Medulla oblongata (tissue), 1 donor: ENCODE data around the gene ADM.

Experiments used
- DNase-seq: peaks from one replicate; pipeline ENCODE4 v3.0.0-alpha.2; 2015; ENCODE audit errors: extremely low spot score

The ADM gene

GRCh38 chr11:10289765-10290380, 15.0 kb upstream of the ADM start:
- DNase-seq = no peak

DNA sequence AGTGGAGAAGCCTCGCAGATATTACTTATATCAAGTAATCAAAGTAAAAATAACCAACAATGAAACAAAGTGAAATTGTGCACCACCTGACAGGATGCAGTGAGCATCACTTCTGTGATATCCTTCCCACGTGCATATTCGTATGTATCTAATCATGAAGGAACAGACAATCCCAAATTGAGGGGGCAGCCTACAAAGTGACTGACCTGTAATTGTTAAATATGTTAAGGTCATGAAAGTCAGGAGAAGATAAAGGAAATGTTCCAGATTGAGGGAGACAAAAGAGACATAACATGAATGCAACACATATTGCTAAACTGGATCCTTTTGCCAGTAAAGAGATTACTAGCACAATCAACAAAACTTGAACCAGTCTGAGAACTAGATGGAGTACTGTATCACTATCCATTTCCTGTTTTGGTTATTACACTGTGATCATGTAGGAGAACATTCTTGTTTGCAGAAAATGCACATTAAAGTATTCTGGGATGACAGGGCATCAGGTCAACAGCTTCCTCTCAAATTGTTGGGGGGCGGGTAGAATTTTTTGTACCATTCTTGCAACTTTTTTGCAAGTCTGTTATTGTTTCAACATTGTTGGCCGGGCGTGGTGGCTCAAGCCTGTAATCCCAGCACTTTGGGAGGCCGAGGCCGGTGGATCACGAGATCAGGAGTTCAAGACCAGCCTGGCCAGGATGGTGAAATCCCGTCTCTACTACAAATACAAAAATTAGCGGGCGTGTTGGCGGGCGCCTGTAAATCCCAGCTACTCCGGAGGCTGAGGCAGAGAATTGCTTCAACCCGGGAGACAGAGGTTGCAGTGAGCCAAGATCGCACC, 12.9 kb upstream of the ADM start:
- DNase-seq = no peak

DNA sequence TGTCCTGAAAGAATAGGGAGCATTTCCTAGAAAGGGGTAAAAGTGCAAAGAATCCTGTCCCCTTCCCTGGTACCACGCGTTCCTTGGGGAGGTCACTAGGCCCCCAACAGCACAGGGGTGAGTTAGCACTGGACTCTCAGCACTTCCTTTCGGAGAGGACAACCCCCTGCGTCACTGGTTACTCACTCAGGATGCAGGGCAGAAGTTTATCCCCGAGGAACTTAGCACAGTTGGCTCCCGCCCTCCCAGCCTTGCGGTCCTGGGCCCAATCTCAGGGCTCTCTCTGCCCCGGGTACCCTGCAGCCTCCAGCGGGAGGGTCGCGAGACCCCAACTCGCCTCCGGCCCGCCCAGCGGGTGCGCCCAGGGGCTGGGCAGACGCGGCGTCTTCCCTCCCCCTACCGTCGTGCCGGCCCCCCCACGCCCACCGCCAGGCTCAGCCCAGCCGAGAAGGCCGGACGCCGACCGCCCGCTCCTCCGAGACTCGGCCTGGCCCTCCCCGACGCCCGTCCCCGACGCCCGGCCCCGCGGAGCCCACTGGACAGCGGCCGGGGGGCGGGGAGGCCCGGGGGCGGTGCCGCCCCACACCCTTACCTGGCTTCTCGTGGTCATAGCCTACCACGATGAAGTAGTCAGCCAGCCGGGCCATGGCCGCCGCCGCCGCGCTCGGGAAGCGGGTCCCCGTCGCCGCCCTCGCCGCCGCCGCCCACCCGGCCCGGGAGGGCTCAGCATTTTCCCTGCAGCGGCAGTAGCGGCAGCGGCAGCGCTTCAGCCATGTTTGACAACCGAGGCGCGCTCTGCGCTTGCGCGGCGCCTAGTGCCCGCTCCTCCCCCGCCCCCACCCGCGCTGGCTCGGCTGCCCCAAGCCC, 11.2 kb upstream of the ADM start, which contains the start of gene SBF2:
TSS of gene SBF2 (minus strand) at position 797 of the 867 bp plus-strand sequence. CDS start at position 647, 150 bp downstream.
- peak; percentile 83 for DNase-seq

GRCh38 chr11:10294290-10294953, 10.5 kb upstream of the ADM start:
- DNase-seq = peak; percentile 18

DNA sequence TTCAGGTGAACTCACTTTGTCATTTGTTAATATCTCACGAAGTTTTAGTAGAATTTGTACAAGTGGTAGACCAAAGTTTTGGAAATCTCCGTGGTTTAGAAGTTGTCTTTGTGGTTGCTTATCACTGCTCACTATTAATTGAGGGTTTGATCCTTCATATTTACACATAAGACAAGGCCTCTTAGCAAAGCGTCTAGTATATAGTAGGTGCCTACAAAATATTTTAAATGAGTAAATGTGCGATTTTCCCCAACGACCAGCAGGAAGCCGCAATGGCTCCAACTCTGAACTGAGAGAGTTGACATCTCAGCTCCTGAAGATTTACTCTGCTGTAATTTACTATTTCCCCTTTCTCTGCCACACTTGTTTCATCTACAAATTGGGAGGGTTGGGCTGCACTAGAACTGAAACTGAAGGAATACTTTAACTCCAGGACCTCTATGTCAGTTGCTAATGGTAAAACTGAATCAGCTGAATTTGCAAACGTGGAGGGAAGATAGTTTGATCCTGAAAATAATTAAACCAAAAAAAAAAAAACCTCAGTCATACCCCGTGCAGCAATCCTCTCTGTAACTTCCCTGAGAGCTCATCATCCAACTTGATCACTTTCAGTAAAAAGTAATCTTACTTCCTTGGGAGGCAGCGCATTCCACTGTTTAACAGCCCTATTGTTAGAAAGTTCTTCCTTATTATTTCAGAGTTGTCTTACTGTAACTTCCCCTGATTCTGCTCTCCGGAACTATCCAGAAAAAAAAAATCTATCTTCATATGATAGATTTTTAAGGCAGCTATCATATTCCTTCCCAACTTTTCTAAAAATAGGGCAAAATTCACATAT, 9.6 kb upstream of the ADM start:
- DNase-seq = peak; percentile 39

DNA sequence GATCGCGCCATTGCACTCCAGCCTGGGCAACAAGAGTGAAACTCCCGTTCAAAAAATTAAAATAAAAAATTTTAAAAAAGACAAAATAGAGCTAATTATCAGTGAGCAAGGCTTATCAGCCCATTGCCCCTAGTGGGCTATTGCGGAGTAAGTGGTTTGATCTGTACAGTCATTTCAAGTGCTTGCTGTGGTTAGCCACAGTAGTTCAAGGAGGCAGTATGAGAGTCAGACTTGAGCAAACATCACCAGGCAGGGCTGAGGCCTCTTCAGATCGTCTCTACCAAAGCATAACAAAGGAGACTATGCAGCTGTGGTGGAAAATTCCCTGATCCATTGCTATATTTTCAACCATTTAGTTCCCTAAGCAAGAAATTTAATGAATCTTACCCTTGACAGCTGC, 6.5 kb upstream of the ADM start:
- no peak for DNase-seq

GRCh38 chr11:10301656-10302358, 3.1 kb upstream of the ADM start:
- DNase-seq = no peak

- no peak for DNase-seq
Observed at GRCh38 chr11:10302359-10302743, 2.5 kb upstream of the ADM start.

GRCh38 chr11:10302744-10303557, 1.9 kb upstream of the ADM start:
- DNase-seq = peak; percentile 86

DNA sequence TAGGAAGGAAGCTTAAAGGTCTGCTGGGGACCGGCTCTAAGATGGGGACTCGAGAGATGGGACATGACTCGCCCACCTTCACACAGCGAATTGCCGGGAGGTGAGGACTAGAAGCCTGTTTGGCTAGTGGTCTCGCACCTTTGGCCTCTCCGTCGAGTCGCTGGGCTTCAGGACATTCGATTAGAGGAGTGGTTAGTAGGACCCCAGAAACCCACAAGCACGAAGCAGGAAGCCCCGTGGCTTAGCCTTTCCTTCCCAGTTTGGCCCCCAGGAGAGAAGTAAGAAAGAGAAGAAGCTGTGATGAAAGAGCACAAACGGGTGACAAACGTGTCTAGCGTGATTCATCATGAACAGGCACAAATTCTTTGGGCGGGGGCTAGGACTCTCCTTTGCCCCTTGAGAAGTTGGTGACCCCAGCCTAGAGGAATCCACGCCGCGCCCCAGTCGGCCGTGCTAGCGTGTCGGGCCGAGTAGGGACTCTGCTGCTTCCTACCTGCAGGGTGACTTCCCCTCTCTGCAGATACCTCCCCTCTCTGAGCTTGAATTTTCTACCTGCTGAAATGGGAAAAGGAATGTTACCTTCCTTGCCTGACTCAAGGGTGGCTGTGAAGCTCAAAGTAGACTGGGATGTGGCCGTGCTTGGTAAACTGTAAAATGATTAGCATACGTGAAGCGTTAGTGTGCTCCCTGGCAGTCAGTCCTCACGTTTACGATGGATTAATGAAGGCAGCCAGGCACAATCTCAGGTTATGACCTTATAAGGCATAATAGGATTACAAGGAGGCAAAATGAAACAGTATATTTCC, 1.1 kb upstream of the ADM start:
- DNase-seq = peak; percentile 58

DNA sequence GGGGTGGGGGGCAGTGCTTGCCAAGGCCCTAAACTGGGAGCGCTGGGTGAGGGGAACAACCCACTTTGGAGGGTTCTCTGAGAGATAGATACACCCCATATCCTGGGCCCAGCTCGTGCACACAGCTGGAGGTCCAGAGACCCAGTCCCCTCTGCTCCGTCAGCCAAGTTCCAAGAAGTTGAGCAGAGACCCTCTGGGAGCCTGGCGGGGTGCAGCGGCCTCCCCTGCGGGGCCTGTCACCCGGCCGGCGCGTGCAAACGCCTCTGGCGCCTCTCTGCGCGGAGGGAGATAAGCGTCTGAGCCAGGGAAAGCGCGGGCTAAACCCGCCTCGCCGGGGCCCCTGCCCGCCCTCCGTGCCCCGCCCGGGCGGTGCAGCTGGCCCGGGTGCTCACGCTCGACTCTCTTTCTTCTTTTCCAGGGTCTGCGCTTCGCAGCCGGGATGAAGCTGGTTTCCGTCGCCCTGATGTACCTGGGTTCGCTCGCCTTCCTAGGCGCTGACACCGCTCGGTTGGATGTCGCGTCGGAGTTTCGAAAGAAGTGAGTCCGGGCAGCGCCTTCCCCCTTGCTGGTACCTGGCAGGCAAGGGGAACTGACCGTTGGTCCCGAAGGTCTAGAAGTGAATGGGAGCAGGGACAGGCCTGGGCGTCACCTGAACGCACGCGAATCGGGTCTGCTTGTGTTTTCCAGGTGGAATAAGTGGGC, 540 bp downstream of the ADM start:
- peak; percentile 21 for DNase-seq

DNA sequence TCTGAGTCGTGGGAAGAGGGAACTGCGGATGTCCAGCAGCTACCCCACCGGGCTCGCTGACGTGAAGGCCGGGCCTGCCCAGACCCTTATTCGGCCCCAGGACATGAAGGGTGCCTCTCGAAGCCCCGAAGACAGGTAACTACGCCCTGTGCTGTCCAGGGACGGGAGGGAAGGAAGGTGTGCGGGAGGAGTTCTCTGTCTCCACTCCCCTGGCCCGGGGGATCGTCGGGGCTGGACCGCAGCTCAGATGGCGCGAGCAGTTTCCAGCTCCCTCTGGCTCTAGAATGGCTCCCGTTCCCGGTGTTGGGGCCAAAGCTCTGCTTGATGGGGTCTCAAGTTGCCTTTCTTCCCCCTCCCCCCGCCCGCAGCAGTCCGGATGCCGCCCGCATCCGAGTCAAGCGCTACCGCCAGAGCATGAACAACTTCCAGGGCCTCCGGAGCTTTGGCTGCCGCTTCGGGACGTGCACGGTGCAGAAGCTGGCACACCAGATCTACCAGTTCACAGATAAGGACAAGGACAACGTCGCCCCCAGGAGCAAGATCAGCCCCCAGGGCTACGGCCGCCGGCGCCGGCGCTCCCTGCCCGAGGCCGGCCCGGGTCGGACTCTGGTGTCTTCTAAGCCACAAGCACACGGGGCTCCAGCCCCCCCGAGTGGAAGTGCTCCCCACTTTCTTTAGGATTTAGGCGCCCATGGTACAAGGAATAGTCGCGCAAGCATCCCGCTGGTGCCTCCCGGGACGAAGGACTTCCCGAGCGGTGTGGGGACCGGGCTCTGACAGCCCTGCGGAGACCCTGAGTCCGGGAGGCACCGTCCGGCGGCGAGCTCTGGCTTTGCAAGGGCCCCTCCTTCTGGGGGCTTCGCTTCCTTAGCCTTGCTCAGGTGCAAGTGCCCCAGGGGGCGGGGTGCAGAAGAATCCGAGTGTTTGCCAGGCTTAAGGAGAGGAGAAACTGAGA, 1.4 kb downstream of the ADM start:
- DNase-seq = no peak

- DNase-seq = no peak
Observed at GRCh38 chr11:10307022-10307399, 2.1 kb downstream of the ADM start.

DNA sequence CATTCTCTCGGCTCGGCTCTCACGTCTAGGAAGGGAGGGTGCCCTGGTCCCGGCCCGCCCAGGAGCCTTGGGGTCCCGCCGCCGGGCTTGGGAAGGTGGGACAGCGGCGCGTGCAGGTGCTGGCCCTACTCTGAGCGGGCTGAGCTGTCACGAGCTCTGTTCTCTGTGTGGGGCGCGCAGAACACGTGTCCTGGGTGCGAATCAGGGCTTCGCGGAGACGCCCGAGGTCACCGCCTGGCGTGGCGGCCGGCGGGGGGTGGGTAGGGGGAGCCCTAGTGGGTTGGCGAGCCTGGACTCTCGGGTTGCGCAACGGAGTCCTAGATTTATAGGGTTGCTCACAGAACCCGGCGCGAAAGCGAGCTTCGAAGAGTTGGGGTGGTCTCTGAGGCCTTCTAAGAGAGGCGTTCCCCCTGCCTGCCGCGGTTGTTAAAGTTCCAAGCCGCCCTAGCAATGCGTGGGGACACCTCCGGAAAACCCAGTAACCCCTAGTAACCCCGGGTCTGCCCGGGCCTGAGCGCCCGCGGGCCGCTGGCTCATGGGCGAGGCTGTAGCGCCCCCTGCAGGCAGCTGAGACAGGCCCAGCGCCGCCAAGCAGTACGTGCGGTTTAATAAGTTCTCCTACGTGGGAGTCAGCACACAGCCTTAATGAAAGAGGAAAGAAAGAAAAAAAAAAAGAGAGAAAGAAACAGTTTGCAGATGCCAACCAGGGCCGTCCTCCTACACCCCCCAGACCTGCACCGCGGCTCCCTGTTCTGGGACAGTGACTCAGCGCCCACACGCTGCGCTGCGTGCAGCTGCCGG, 2.7 kb downstream of the ADM start:
- peak; percentile 86 for DNase-seq

GRCh38 chr11:10308201-10308954, 3.5 kb downstream of the ADM start:
- no peak for DNase-seq
